ENCODE results near the gene FREM1. TPM values are rescaled to one million over a fixed set of nuclear protein-coding genes. Genes with fewer than 3 reads are reported as not detected.

The FREM1 gene
- total and polyA plus RNA-seq, 12 donors = 2.8 to 24.1 (median 7.1) TPM

GRCh38 chr9:14956208-14956607 is 46.0 kb upstream of the FREM1 start:
- no peaks in the 10 kb centered on the region for H3K4me1 ChIP-seq (replicated peaks in 1 of 2)
- no peaks in the 10 kb centered on the region for H3K27me3 ChIP-seq
- TF ChIP-seq, protein P1, sequence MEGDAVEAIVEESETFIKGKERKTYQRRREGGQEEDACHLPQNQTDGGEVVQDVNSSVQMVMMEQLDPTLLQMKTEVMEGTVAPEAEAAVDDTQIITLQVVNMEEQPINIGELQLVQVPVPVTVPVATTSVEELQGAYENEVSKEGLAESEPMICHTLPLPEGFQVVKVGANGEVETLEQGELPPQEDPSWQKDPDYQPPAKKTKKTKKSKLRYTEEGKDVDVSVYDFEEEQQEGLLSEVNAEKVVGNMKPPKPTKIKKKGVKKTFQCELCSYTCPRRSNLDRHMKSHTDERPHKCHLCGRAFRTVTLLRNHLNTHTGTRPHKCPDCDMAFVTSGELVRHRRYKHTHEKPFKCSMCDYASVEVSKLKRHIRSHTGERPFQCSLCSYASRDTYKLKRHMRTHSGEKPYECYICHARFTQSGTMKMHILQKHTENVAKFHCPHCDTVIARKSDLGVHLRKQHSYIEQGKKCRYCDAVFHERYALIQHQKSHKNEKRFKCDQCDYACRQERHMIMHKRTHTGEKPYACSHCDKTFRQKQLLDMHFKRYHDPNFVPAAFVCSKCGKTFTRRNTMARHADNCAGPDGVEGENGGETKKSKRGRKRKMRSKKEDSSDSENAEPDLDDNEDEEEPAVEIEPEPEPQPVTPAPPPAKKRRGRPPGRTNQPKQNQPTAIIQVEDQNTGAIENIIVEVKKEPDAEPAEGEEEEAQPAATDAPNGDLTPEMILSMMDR (IDR thresholded peaks at IDR 0.05) = no peak
- no peak for TF ChIP-seq POLR2A (IDR thresholded peaks at IDR 0.05)
- peak overlapping the region in 1 of 5 donors; percentile 26 for H3K27ac ChIP-seq
- no peak overlapping the region for H3K4me3 ChIP-seq
- no peak for DNase-seq
- WGBS, 4 donors = 62 to 74% (median 72%) methylated on average over 2 of the region's 2 CpGs
- H3K9me3 ChIP-seq (replicated peaks in 1 of 3) = no peaks in the 10 kb centered on the region
- no peaks in the 10 kb centered on the region for H3K36me3 ChIP-seq (replicated peaks in 1 of 2)
- intact Hi-C loops (cut with DNase I) = no loop called here

GRCh38 chr9:14945351-14945750 is 35.1 kb upstream of the FREM1 start:
- 81 to 100% (median 89%) methylated on average over 3 to 4 of the region's 4 CpGs for WGBS, 4 donors
- Histone ChIP-seq H3K4me3 (no peak overlapping the region), H3K9me3 (replicated peaks in 1 of 3) (no peaks in the 10 kb centered on the region), H3K36me3 (replicated peaks in 1 of 2) (no peaks in the 10 kb centered on the region), H3K27ac (no peak overlapping the region), H3K4me1 (replicated peaks in 1 of 2) (no peaks in the 10 kb centered on the region), H3K27me3 (no peaks in the 10 kb centered on the region)
- TF ChIP-seq, protein P1 (IDR thresholded peaks at IDR 0.05) = no peak
- TF ChIP-seq POLR2A (IDR thresholded peaks at IDR 0.05) = no peak
- intact Hi-C loops (cut with DNase I) = no loop called here
- no peak for DNase-seq

- no peak overlapping the region for H3K4me3 ChIP-seq
- H3K9me3 ChIP-seq (replicated peaks in 1 of 3) = no peaks in the 10 kb centered on the region
- H3K27me3 ChIP-seq = no peaks in the 10 kb centered on the region
- no peaks in the 10 kb centered on the region for H3K36me3 ChIP-seq (replicated peaks in 1 of 2)
- no peaks in the 10 kb centered on the region for H3K4me1 ChIP-seq (replicated peaks in 1 of 2)
- TF ChIP-seq POLR2A (IDR thresholded peaks at IDR 0.05) = no peak
- TF ChIP-seq, protein P1 (IDR thresholded peaks at IDR 0.05) = no peak
- intact Hi-C loops (cut with DNase I) = no loop called here
- DNase-seq = no peak
- H3K27ac ChIP-seq = peak overlapping the region in 1 of 5 donors; percentile 7
- 37 to 56% (median 40%) methylated on average over 7 of the region's 7 CpGs for WGBS, 4 donors
These were observed 31.5 kb upstream of the FREM1 start for GRCh38 chr9:14941501-14942405.

DNA sequence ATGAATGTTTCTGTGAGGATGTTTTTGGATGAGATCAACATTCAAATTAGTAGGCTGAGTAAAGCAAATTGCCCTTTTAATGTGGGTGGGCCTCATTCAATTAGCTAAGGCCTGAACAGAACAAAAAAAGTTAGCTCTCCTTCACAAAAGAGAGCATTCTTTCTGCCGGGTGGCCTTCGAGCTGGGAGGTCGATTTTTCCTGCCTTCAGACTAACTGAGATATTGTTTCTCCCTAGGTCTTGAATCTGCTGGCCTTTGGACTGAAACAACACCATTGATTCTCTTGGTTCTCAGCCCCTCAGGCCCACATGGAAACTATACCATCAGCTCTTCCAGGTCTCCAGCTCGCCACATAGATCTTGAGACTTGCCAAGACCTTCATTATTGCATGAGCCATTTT is 29.1 kb upstream of the FREM1 start:
- no peak for DNase-seq
- intact Hi-C loops (cut with DNase I) = no loop called here
- H3K36me3 ChIP-seq (replicated peaks in 1 of 2) = no peaks in the 10 kb centered on the region
- 79 to 90% (median 88%) methylated on average over 4 of the region's 4 CpGs for WGBS, 4 donors
- TF ChIP-seq POLR2A (IDR thresholded peaks at IDR 0.05) = no peak
- TF ChIP-seq, protein P1 (IDR thresholded peaks at IDR 0.05) = no peak
- no peaks in the 10 kb centered on the region for H3K4me1 ChIP-seq (replicated peaks in 1 of 2)
- H3K9me3 ChIP-seq (replicated peaks in 1 of 3) = no peaks in the 10 kb centered on the region
- H3K27me3 ChIP-seq = no peaks in the 10 kb centered on the region
- H3K27ac ChIP-seq = no peak overlapping the region
- H3K4me3 ChIP-seq = no peak overlapping the region

All from adrenal gland (tissue), 12 donors.